Retina (tissue), 1 donor: ENCODE data around the gene STXBP1.
"Not testable (repeated sequence)": the region's sequence is repeated elsewhere in the genome, so short reads cannot be mapped to it uniquely, and the experiment has no call there.

Experiments
- DNase-seq: peaks from one replicate; pipeline ENCODE4 v3.0.0-alpha.2; 2016

STXBP1 gene

DNA sequence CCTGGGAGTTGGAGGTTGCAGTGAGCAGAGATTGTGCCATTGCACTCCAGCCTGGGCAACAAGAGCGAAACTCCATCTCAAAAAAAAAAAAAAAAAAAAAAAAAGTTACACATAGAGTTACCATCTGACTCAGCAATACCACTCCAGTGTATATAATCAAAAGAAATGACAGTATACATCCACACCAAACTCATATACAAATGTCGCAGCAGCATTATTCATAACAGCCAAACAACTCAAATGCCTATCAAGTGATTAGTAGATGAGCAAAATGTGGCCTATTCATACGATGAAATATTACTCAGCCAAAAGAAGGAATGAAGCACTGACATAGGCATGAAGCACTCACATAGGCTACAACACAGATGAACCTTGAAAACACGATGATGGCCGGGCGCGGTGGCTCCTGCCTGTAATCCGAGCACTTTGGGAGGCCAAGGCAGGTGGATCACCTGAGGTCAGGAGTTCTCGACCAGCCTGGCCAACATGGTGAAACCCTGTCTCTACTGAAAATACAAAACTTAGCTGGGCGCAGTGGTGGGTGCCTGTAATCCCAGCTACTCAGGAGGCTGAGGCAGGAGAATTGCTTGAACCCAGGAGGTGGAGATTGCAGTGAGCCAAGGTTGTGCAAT, 9.4 kb downstream of the STXBP1 start:
- DNase-seq, result not testable (repeated sequence)

- no peak for DNase-seq
Measured at GRCh38 chr9:127626752-127627493, 14.8 kb downstream of the STXBP1 start.

- DNase-seq, result no peak
Measured at GRCh38 chr9:127627494-127627855, 15.4 kb downstream of the STXBP1 start.

DNA sequence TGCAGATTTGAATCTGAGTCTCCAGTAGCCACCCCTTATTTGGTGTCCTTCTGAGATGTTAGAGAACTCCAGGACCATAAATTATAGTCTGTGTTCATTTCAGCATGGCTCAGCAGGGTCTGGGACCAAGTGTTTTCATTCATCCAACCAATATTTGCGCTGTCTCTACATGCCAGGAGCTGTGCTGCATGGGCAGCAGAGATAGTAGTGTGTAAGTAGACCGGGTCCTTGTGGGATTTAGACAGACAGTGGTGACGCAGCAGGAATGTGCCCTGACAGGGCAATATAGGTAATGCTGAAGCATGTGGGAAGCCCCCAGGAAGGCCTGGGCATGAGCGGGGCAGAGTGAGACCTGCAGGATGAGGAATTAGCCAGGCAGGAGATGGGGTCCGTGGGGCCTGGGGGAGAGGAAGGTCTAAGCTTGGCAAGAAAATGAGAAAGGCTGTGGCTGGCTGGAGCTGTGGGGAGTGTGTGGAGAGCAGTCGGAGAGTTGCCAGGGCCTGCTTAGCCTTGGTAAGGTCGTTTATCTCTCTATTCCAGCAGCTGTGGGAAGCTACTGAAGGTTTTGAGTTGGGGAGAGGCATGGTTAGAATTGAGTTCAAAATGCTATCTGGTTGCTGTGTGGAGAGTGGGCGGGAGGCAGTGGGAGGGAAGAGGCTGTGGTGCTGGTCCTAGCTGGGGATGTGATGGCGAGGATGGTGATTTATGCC, 16.8 kb downstream of the STXBP1 start:
- peak; percentile 15 for DNase-seq

- DNase-seq, result no peak
Measured at GRCh38 chr9:127629468-127630081, 17.5 kb downstream of the STXBP1 start.

- peak; percentile 47 for DNase-seq
Measured at GRCh38 chr9:127633216-127633862, 21.3 kb downstream of the STXBP1 start.

DNA sequence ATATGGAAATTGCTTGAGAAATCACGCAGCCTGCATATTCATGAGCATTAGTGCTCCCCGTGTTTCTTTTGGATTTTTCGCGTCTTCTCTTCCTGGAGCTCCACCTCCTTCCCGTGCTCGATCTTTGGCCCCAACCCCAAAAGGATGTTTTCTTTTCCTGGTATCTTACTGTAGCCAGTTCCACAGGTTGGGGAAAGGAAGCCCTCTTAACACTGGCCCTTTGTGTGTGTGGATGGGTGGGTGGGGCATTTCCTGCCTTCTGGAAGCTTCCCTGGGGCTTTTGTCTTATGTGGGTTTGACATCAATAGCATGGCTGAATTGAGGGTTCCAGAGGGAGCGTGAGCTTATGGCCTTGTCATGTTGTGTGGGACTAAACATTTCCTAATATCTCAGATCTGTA, 21.9 kb downstream of the STXBP1 start:
- DNase-seq, result no peak

DNA sequence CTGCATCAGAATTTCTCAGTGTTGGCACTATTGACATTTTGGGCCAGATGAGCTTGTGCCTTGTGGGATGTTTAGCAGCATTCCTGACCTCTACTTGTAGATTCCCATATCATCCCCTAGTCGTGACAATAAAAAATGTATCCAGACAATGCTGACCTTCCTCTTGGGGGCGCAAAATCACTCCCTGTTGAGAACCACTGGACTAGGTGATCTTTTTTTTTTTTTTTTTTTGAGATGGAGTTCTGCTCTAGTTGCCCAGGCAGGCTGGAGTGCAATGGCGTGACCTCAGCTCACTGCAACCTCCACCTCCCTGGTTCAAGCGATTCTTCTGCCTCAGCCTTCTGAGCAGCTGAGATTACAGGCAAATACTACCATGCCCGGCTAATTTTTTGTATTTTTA, 22.6 kb downstream of the STXBP1 start:
- no peak for DNase-seq

- no peak for DNase-seq
Measured at GRCh38 chr9:127635201-127635735, 23.2 kb downstream of the STXBP1 start.

- DNase-seq, result no peak
Measured at GRCh38 chr9:127637322-127637847, 25.3 kb downstream of the STXBP1 start.

DNA sequence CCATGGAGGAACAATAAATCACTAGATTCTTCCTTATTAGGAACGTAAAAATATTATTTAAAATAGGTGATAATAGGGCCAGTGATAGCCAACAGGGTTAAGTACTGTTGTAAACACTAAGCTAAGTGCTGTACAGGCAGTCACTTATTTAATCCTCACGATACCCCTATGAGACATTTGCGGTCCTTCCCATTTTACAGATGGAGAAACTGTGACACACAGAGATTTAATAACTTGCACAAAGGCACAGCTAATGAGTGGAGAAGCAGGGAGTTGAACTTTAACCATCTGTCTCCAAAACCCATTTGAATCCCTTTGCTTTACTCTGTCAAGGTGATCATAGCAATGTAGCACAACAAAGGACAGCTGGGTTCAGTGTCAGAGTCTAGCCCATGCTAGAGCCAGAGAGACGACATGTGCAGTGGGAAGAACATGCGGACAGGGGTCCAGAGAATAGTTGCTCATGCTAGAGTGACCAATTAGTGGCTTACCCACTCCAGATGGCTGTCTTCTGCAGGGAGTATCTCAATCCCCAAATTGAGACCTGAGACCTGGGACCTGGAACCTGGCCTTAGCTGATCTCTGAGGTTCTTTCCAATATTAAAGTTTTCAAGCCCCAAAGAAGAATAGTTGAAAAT, 28.9 kb downstream of the STXBP1 start:
- no peak for DNase-seq

DNA sequence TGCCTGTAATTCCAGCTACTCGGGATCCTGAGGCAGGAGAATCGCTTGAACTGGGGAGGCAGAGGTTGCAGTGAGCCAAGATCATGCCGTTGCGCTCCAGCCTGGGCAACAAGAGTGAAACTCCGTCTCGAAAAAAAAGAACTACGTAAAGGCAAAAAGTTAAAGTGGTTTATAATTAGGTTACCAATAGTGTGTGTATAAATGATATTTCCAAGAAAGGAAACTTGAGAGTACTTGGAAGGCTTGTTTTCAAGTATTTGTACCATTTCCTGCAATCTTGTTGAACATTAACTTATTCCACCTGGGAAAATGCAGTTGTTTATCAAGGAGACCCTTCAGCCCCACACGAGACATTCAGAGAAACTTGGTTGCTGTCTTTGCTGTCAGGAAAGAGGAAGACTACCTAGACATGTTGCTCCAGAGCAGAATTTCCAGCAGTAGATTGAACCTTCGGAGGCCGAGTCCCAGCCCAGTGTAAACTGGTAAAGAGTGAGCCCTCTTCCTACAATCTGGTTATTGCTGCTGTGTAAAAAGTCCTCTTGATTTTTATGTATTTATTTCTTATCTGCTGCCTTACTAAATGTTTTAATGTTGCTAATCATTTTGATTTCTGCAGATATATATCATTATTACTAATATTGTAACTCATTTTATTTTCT, 30.1 kb downstream of the STXBP1 start:
- DNase-seq, result no peak

DNA sequence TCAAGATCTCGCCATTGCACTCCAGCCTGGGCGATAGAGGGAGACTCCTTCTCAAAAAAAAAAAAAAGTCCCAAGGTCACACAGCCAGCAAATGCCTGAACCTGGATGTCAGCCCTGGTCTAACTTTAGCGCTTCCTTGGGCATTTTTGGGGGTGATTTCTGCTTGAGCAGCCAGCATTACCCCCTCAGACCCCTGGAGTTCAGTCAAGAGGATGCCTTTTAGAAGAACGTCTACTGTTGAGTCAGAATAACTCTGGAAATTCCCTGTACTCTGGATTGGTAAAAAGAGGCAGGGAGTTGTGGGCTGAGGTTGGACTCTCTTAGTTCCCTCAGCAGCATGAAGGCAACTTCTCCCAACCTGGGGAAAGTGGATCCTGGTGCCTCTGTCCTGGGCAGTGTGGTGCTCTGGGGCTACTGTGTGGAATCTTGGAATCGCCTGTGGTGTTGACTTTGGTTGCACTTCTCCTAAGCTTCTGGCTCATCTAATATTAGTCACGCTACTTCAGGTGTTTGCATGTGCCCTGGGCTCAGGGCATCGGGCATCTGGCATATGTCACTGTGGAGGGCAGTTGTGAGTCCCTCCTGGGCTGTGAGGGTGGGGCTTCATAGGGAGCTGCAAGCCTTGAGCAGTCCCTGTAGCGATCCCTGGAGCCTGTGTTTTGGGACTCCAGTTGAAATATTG, 32.2 kb downstream of the STXBP1 start:
- DNase-seq, result no peak

DNA sequence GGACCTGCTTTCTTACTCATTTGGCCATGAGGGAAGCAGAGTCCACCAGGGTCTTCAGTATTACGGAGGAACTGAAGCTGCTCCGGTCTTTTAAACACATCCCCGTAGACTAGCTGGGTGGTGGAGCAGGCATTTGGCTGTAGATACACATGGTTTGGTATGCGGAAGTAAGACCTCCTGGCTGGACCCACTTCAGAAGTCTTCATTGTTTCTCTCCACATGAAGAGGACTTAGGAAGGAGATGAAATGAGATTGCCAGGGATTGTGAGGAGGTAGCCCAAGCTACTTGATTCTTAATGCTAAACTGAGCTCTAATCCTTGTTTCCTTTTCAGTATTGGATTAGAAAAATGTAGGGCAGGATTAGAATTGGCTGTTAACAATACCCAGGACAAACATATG, 32.9 kb downstream of the STXBP1 start:
- DNase-seq, result no peak

- no peak for DNase-seq
Measured at GRCh38 chr9:127647451-127647850, 35.4 kb downstream of the STXBP1 start.

GRCh38 chr9:127650518-127650917, 38.4 kb downstream of the STXBP1 start:
- no peak for DNase-seq

DNA sequence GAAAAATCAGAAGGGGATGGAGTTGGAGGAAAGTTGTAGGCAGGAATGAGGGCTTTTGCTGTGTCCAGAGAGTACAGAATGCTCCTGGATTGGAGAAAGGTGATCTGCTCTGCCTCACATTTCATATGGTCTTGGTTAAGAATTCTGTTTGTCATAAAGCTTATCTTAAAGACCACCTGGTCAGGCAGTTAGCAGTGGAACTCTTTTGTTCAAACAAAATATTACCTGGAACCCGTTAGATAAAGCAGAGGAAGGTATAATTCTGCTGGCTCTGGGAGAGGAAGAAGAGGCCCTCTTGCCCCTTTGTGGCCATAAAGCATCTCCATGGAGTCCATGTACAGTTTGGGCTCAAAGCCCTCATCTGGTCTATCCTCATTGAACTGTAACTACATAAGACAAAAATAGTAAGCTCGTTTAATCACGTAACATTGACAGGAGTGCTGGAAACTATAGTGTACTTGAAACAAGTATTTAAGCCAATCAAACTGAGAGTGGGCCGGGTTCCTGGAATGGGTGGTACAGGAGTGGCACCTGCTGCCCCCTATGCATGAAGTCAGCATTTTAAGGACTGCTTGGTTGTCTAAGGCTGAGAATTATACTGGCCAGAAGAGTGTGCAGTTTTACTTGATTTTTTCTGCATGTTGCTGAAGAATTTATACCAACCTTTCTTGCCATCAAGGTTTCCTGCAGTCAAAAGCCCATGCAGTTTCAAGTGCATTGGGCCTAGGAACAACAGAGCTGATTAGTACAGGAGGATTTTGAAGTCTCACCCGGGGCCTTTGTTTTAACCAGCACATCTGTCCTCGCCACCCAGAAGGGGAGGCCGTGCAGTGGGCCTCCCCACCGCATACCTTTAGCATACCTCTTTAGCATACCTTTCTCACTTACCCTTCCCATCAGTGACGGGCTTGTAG, 39.9 kb downstream of the STXBP1 start:
- no peak for DNase-seq

DNA sequence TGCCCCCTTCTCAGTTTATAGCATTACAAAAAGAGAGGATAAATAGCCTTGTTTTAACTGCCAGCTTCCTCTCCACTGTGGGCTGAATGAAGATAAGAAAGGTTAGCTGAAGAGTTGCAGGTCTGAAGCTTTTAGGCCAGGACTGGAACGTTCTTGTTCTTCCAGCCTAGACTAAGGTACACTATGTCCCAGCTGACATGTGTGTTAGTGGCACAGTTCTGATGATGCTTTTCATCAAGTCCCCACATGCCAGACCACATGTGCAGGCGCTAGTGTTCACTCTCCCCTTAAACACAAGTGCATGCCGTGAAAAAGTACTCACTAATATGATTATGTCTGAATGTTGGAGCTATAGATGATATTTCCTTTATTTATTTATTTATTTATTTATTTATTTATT, 40.7 kb downstream of the STXBP1 start:
- DNase-seq, result no peak

DNA sequence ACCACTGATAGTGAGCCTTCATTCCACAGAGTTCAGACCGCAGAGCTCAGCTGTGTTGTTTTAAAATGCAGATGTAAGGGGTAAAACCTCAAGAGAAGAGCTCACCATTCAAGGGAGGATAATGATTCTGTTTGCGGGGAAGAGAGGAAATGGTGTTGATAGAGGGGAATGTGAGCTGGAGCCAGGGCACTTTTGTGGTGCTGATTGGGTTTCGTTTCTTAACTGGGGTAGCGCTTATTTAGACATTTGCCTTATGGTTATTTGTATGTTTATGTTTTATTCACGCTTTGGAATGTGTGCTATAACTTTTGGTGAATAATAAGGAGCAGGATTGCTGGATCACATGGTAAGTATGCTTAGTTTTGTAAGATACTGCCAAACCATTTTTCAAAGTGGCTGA, 42.5 kb downstream of the STXBP1 start:
- DNase-seq, result no peak

DNA sequence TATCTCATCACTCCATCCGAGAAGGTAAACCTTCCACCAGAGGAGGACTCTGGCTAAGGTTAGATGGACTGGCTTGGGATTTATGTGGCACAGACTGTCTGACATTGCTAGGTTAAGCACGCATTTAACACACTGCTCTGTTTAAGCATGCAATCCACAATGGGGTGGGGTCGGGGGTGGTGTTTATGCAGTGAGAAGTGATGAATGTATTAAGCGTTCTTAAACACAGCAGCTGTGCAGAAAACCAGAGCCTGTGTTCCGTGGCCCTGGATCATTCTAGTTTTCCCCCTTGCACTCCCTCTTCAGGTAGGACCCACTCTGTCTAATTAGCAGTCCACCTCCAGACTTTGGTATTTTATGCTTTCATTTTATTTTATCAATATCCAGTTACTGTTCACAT, 46.4 kb downstream of the STXBP1 start:
- no peak for DNase-seq
